PC-3 (cell line): ENCODE measurements around the gene ZNF19. TPM values are rescaled to one million over a fixed set of nuclear protein-coding genes. Genes with fewer than 3 reads are reported as not detected.

Experiments used
- ATAC-seq: fragments of 200-7000 bp; cut with Tn5 transposase; 2 replicates; pipeline ENCODE4 v1.9.1; 2020; ENCODE audit warnings: mild to moderate bottlenecking, moderate library complexity
- BruUV-seq: library from RNA; stranded (reverse); fragments of 400-500 nt; replicated peaks from 2 replicates; lab custom pipeline; 2021; lab: Mats Ljungman, UMichigan
- CTCF ChIA-PET: fragments of 300-600 bp; sonication (Branson Sonifier 250); formaldehyde crosslinking; loops from one replicate; lab custom pipeline; 2022; ENCODE audit warnings: antibody characterized with exemption; lab: Charles Lee
- POLR2A ChIA-PET: fragments of 300-600 bp; sonication (Branson Sonifier 250); formaldehyde crosslinking; loops from one replicate; lab custom pipeline; 2022; ENCODE audit warnings: antibody characterized with exemption; ENCODE audit not compliant: unreplicated experiment; lab: Charles Lee
- DNase-seq: peaks from one replicate; pipeline ENCODE4 v3.0.0-alpha.2; 2015
- H2AFZ ChIP-seq: fragments of 300-600 bp; sonication (generic); 2 replicates; pipeline ENCODE4 v1.6.0; 2016; ENCODE audit warnings: antibody characterized with exemption, low read length
- H3F3A ChIP-seq: fragments of 300-600 bp; sonication (generic); one replicate; pipeline ENCODE4 v1.6.0; 2017; ENCODE audit warnings: antibody characterized with exemption, low read length, control low read depth, mild to moderate bottlenecking; ENCODE audit not compliant: unreplicated experiment
- H3K27ac ChIP-seq: fragments of 300-600 bp; sonication (generic); 2 replicates; pipeline ENCODE4 v1.5.1; 2016; ENCODE audit warnings: mild to moderate bottlenecking, low read length
- H3K27me3 ChIP-seq: fragments of 300-600 bp; sonication (generic); 2 replicates; pipeline ENCODE4 v1.6.1; 2016; ENCODE audit warnings: low read length, mixed read lengths
- H3K36me3 ChIP-seq: fragments of 300-600 bp; sonication (generic); 2 replicates; pipeline ENCODE4 v1.6.1; 2016; ENCODE audit warnings: low read depth, mixed run types, low read length, mixed read lengths
- H3K4me1 ChIP-seq: fragments of 300-600 bp; sonication (generic); 2 replicates; pipeline ENCODE4 v1.5.1; 2016; ENCODE audit warnings: low read length; ENCODE audit not compliant: insufficient read depth
- H3K4me2 ChIP-seq: fragments of 300-600 bp; sonication (generic); 2 replicates; pipeline ENCODE4 v1.6.0; 2016; ENCODE audit warnings: low read length
- H3K4me3 ChIP-seq: fragments of 300-600 bp; sonication (generic); 2 replicates; pipeline ENCODE4 v1.5.1; 2016; ENCODE audit warnings: mild to moderate bottlenecking, low read length, mixed read lengths
- H3K79me2 ChIP-seq: fragments of 300-600 bp; sonication (generic); 2 replicates; pipeline ENCODE4 v1.6.1; 2017; ENCODE audit warnings: low read length, mixed read lengths
- H3K9ac ChIP-seq: fragments of 300-600 bp; sonication (generic); 2 replicates; pipeline ENCODE4 v1.6.0; 2016; ENCODE audit warnings: mild to moderate bottlenecking, low read length
- H3K9me2 ChIP-seq: fragments of 300-600 bp; sonication (generic); replicated peaks from 2 replicates; pipeline ENCODE4 v1.6.1; 2016; ENCODE audit warnings: mixed run types, low read length, mixed read lengths
- H3K9me3 ChIP-seq: fragments of 300-600 bp; sonication (generic); 2 replicates; pipeline ENCODE4 v1.6.1; 2016; ENCODE audit warnings: low read length, mixed read lengths
- H4K20me1 ChIP-seq: fragments of 300-600 bp; sonication (generic); 2 replicates; pipeline ENCODE4 v1.6.1; 2016; ENCODE audit warnings: low read length, mixed read lengths
- EZH2 ChIP-seq: fragments of 300-600 bp; sonication (generic); IDR thresholded peaks from one replicate; pipeline ENCODE4 v1.6.1; 2017; ENCODE audit warnings: antibody characterized with exemption, mild to moderate bottlenecking, low read length; ENCODE audit not compliant: unreplicated experiment
- EZH2phosphoT487 ChIP-seq: fragments of 300-600 bp; sonication (generic); IDR thresholded peaks from 2 replicates; pipeline ENCODE4 v1.6.1; 2018; ENCODE audit warnings: mild to moderate bottlenecking, antibody characterized with exemption, low read length, borderline replicate concordance
- intact Hi-C: fragments of 100-400 bp; cut with micrococcal nuclease; formaldehyde crosslinking; loops from 2 replicates; pipeline ENCODE4 v1.9.0; 2023
- total RNA-seq: library from RNA; depleted of rRNA; stranded (reverse); fragments of >200 nt; gene quantifications from 2 replicates; pipeline ENCODE4 v1.2.3, GENCODE V29; 2014
- TF ChIP-seq, protein P1 (sequence below): fragments of 300-600 bp; sonication (generic); conservative IDR thresholded peaks from 2 replicates; pipeline ENCODE4 v1.5.1; 2017; ENCODE audit warnings: antibody characterized with exemption, low read depth, mild to moderate bottlenecking, low read length

Gene ZNF19
- total RNA-seq, 1 experiment from 2014 or later, result 1.5 TPM

DNA sequence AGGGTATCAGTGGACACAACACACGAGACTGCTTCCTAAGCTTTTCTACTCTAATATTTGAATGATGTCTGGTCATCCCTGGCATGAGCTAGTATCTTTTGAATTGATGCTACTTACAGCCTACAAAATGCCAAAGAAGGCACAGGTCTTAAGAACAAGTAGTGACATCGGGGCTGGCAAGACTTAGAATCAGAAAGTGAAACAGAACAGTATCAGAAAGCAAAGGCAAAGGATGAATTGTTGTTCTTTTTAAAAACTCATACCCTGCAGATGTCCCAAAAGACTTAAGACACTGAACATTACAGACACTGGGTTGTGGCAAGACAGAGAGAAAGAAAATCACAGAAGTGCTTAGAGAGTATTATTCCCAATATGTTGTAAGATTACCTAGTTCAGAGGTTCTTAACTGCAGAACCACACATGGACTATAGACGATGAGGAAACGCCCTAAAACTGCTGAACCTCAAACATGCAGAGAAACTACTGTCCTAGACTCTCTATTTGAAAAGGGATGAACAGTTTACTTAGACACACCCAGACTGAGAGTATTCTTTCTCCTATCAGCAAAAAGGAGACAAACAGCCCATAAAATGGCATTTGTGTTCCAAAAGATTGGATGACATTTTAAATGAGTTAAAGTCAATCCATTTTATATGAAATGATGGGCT lies 12.5 kb downstream of the ZNF19 start:
- ChIA-PET POLR2A (no interaction called here), CTCF (no interaction called here)
- no peaks in the 10 kb centered on the region for H3K27me3 ChIP-seq
- no peak overlapping the region for H3K27ac ChIP-seq
- H2AFZ ChIP-seq, result no peak overlapping the region
- no peaks in the 10 kb centered on the region for H3K9me3 ChIP-seq
- H3K36me3 ChIP-seq, result peaks cover 15% of the 10 kb centered on the region
- TF ChIP-seq EZH2 (no peak), EZH2phosphoT487 (no peak)
- TF ChIP-seq, protein P1, sequence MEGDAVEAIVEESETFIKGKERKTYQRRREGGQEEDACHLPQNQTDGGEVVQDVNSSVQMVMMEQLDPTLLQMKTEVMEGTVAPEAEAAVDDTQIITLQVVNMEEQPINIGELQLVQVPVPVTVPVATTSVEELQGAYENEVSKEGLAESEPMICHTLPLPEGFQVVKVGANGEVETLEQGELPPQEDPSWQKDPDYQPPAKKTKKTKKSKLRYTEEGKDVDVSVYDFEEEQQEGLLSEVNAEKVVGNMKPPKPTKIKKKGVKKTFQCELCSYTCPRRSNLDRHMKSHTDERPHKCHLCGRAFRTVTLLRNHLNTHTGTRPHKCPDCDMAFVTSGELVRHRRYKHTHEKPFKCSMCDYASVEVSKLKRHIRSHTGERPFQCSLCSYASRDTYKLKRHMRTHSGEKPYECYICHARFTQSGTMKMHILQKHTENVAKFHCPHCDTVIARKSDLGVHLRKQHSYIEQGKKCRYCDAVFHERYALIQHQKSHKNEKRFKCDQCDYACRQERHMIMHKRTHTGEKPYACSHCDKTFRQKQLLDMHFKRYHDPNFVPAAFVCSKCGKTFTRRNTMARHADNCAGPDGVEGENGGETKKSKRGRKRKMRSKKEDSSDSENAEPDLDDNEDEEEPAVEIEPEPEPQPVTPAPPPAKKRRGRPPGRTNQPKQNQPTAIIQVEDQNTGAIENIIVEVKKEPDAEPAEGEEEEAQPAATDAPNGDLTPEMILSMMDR, result no peak
- DNase-seq, result no peak
- no peaks in the 10 kb centered on the region for H4K20me1 ChIP-seq
- peaks cover 6% of the 10 kb centered on the region for H3F3A ChIP-seq
- H3K79me2 ChIP-seq, result no peaks in the 10 kb centered on the region
- BruUV-seq, result no TSS peak
- no peak overlapping the region for H3K4me2 ChIP-seq
- intact Hi-C loops, result no loop called here
- H3K4me1 ChIP-seq, result peaks cover 20% of the 10 kb centered on the region
- no peak overlapping the region for H3K9ac ChIP-seq
- H3K9me2 ChIP-seq, result no peaks in the 10 kb centered on the region
- H3K4me3 ChIP-seq, result no peak overlapping the region
- no peak for ATAC-seq

DNA sequence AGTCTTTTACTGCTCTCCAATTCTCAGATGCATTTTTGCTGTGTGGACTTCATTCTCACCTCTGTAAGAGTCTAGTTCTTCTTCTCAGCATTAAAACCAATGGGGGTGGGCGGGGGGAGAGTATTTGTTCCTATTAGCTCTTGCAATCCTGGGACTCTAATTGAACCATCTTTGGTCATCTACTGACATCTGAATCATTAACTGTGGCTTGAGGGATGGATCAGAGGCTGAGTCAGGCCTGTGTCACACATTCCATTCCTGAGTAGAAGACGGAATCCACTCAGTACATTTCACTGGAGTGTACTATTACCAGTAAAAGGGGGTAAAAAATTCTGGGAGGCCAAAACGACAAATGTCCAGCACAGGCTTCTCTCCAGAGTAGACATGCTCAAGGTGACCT lies 14.3 kb downstream of the ZNF19 start:
- peak overlapping the region; percentile 57 for H3K4me2 ChIP-seq
- BruUV-seq, result no TSS peak

More for the DNA sequence above, 14.3 kb downstream of the ZNF19 start:
- Histone ChIP-seq H3K27ac (peak overlapping the region; percentile 65), H4K20me1 (no peaks in the 10 kb centered on the region), H3K4me3 (no peak overlapping the region), H3K79me2 (no peaks in the 10 kb centered on the region), H2AFZ (no peak overlapping the region), H3K9me3 (no peaks in the 10 kb centered on the region), H3K36me3 (peaks cover 15% of the 10 kb centered on the region), H3K9ac (no peak overlapping the region), H3F3A (peaks cover 6% of the 10 kb centered on the region), H3K27me3 (no peaks in the 10 kb centered on the region), H3K4me1 (peaks cover 20% of the 10 kb centered on the region), H3K9me2 (no peaks in the 10 kb centered on the region)
- DNase-seq (peak; percentile 90), ATAC-seq (peak; percentile 97)
- intact Hi-C loops, result loop anchor here (2.0 kb wide), 1 partner anchor 14 kb away; no protein-coding TSS in a partner anchor
- ChIA-PET CTCF (no interaction called here), POLR2A (interaction anchor here (1.2 kb wide), 1 partner anchor 9 kb away, joined by 3 read pairs; no protein-coding TSS in a partner anchor)
- TF ChIP-seq EZH2phosphoT487, result no peak
- TF ChIP-seq, protein P1, result no peak
- TF ChIP-seq EZH2, result no peak
